Measurements from ENCODE around the gene FAM174C. TPM values are rescaled to one million over a fixed set of nuclear protein-coding genes. Genes with fewer than 3 reads are reported as not detected.

The FAM174C gene
- total RNA-seq, 1 experiment from 2014 or later, result 90.5 TPM

DNA sequence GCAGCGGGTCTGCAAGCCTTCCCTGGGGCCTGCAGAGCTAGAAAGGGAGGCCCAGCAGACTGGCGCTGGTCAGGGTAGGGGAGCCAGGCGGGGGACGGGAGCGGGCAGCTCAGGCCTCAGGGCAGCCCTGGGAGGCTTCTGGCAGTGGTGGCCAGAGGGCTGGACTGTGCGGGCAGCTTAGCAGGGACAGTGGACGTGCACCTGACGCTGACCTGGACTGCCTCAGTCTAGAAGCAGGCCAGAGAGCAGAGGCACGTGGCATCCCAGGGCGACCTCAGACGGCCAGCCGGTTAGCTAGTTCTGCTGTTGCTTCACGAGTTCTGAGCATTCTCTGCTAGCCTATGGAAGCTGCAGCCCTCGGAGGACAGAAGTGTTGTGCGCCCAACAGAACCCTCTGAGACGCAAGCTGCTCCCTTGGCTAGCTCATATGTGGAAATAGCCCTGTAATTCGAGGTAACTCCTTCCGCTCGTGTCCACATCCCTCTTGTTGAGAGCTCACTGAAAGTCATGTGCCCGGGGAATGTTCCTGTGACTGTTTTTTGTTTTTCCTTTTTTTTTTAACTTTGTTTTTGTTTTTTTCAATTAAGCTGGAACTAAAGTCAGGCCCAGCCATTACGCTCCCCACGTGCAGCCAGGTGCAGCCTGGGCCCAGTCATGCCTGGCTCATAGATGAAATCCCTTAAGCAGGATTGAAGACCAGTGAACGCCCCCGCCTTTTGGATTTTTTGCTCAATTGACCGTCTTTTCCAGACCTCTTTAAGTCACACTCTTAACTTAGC lies 1.9 kb upstream of the FAM174C start:
- no peak for DNase-seq (ENCODE audit: low spot score)

GRCh38 chr19:1274081-1274851 lies 1.1 kb upstream of the FAM174C start:
- no peak for DNase-seq (ENCODE audit: low spot score)

GRCh38 chr19:1274852-1275259 lies 474 bp upstream of the FAM174C start:
- DNase-seq (ENCODE audit: low spot score), result no peak

DNA sequence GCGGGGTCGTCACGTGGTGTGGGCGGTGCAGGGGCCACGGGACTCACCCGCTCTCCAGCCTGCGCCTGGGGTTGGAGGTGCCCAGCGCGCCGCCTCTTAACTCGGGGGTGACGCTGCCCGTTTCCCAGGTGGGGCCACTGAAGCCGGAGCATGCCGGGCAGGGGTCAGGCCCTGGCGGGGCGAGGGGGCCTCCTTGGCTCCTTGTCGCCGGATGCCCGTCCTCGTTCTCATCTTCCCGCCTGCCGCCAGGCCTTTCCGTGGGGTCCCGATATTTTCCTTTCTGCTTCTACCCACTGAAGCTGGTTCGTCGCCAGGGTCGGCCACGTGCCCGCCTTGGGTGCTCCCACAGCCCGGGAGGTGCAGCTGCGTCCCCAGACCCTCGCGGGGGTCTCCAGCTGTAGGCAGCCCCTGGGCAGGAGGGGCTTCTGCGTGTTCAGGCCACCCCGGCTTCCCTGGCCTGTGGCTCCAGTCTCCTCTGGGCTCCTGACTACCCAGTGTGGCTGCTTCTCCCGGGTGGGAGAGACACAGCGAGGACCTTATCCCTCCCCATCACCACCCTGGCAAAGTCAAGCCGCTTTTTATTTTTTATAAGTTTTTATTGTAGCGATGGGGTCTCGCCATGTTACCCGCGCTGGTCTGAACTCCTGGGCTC lies 772 bp downstream of the FAM174C start:
- no peak for DNase-seq (ENCODE audit: low spot score)

DNA sequence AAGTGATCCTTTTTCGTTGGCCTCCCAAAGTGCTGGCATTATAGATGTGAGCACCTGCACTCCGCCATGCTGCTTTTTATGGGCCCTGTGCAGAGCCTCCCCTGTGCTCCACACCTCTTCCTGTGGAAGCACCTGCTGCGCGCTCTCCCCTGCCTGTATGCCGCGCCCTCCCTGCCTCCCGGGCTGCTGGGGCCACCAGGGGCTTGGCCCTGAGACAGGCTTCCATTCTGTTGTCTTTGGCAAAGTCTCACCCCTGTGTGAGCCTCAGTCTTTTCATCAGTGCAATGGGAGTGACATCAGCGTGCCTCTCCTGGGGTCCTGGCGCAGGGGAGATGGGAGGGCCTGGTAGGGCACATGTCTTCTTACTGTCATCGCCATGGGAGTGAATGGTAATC lies 1.3 kb downstream of the FAM174C start:
- no peak for DNase-seq (ENCODE audit: low spot score)

DNA sequence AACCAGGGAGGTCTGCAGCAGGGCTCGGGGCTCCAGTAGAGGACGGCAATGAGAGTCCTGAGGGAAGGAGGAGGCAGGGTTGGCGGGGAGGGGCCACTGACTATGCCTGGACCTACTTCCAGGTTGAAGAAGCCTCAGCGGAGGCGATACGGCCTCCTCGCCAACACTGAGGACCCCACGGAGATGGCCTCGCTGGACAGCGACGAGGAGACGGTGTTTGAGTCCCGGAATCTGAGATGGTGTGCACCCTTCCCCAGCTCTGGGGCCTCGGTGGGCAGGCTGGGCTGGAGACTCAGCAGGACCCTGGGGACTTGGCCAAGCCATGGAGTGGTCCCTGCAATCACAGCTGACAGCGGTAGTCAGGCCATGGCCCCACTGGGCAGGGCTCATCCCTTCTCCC lies 1.7 kb downstream of the FAM174C start:
- DNase-seq (ENCODE audit: low spot score), result no peak

DNA sequence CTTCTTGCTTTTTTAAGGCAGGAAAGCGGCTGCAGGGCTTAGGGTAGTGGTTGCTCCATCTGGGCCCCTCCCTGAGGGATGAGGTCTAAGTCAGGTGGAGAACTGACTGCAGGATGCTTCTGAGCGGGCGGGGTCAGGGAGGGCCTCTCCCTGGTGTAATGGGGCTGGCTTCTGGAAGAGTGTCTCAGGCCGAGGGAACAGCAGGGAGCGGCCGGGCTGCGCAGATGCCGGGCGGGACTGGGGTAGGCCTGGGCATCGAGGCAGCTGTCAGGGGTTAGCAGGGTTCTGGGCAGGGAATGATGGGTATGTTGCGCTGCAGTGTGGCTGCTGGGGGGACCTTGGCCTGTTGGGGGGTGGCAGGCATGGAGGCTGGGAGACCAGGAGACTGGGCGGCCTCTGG lies 2.7 kb downstream of the FAM174C start:
- DNase-seq (ENCODE audit: low spot score), result no peak

DNA sequence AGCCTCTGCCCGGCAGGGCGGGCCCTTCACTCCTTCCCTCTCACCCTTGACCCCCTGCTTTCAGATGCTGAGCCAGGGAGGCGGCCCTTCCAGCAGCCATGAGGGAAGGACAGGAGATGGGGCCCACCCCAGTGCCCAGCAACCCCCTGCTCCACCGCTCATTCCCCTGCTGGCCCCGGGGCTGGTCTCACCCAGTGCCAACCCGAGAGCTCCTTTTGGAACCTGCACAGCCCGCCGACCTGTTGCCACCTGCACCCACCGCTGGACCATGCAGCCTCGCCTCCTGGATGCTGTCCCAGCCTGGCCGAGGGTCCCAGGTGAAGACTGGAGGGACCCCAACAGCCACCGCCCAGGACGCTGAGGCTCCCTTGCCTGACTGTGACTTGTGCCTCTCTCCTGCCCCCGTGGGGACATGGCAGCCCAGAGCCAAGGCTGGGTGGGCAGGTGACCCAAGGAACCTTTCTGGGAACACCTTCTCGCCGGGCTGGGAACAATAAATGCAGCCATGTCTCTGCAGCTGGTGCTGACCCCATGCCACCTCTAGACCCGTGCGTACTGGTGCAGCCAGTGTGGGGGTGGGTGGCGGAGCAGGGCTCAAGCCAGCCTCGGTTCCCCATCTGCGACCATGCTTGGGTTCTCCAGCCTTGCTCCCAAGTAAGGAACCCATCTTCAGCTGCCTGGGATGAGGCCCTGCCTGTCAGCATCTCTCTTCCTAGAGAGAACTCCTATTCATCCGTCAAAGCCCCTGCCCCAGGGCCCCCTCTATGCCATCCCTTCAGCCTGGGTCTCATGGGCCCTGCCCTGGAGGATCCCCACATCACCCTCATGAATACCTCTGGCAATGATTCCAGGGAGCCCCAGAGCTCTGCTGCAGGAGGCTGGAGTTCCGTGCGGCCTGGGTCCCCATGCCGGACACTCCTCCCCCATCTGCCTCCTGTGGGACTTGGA lies 3.7 kb downstream of the FAM174C start:
- no peak for DNase-seq (ENCODE audit: low spot score)

DNA sequence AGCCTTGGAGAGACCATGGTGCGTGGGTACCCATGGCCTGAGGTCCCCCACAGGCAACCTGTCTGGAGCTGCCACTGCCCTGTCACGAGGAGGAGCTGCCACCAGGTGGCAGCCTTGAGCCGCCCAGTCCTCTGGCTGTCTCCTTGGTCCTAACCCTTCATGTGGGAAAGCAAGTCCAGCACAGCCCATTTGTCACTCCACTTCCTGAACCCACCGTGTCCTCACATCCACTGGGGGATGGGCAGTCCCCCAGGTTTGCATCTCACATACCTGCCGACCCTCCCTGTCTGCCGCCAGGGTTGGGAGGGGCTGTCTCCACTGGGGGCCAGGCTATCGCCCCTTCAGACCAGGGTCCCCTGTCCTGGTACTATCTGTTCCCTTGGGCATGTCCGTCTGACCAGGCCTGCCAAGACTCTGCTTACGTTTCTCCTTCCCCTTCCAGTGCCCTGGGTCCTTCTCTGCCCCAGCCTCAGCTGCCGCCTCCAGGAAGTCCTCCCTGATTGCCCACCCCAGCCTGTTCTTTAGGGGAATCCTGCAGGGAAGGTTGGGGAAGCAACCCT lies 4.5 kb downstream of the FAM174C start:
- peak; percentile 85 for DNase-seq (ENCODE audit: low spot score)

DNA sequence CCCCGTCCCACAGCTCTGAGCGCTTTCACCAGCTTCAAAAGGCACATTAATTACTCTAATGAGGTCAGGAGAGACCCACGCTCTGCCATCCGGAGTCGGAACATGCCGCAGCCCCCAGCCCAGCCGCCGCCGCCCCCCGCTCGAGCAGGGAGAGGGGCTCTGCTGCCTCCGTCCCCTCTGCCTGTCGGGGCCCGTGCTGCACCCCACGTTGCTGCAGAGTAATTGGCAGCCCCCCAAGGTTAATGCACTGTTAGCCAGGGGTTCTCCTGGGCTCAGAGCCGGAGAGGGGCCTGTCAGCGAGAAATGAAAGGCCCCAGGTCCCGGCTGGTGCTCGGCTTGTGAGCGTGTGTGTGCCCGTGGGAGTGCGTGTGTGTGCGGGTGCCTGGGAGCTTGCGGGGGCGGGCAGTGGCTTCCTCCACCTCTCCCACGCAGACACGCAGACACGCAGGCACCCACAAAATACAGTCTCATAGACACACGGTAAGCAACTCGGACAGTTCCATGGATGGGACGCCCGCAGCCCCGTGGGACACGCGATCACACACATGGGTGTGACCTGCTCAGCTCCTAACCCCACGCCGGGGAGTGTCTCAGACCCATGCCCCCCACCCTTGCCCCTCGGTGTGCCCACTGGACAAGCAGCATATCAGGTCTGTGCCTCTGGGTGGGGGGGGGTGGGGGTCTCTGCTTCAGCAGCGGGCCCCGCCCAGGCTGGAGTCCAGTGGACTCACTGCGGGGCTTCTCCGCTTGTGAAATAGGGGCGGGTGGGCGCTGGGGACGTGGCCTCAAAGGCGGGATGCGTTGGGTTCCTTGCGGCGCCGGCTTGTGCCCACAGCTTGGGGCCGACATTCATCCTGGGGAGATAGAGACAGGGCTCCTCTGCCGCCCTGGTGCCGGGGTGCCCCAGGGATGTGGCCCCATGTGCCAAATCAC lies 5.6 kb downstream of the FAM174C start:
- no peak for DNase-seq (ENCODE audit: low spot score)

GRCh38 chr19:1281569-1282287 lies 6.4 kb downstream of the FAM174C start:
- no peak for DNase-seq (ENCODE audit: low spot score)

GRCh38 chr19:1282588-1283206 lies 7.4 kb downstream of the FAM174C start:
- no peak for DNase-seq (ENCODE audit: low spot score)

DNA sequence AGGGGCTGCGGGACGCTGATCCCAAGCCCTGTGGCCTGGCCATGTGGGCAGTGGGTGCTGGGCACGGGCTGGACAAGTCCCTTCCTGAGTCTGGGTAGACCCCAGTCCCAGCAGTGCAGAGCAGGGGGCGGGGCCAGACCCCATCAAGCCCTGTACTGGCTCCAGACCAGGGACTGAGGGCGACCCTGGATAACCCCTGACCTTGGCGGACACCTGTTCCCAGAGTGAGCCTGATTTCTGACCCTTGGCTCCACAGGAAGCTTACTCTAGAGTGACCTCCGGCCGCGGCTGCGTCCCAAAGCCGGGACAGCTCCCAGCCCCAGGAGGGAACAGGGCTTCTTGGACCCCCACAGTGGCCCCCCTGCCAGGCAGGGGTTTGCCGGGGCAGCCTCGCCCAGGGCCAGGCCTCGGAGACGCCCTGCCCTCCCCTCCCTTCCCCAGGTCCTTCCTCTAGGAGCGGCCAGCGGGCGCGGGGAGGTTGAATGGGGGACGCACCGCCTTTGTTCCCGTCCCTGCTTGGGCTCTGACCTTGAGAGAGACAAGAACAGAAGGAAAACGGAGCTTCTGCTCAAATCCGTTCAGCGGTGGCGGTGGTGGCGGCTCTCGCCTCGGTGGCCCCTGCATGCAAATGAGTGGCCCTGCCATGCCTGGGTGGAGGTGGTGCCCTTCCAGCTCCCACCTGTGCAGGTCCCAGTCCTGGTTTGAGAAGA lies 8.0 kb downstream of the FAM174C start:
- no peak for DNase-seq (ENCODE audit: low spot score)

DNA sequence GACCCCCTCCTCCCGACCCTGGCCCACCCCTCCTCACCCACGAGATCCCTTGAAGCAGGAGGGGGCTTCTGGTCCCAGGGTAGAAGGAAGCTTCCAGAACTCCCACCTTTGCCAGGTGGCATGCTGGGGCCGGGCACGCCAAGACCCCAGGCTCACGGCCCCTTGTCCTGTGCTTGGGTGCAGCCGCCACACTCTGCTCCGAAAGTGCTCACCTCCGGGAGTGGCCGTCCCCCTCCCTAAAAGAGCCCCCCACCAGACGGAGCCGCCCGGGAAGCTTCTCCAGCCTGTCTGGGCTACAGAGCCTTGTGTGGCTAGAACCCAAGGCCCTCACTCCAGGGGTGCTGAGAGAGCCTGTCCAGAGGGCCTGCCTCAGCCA lies 8.6 kb downstream of the FAM174C start:
- DNase-seq (ENCODE audit: low spot score), result no peak

- DNase-seq (ENCODE audit: low spot score), result no peak
Measured at GRCh38 chr19:1284293-1284978, 9.1 kb downstream of the FAM174C start.

- DNase-seq (ENCODE audit: low spot score), result no peak
Measured at GRCh38 chr19:1284979-1285736, 9.8 kb downstream of the FAM174C start.

GRCh38 chr19:1285737-1286360 lies 10.5 kb downstream of the FAM174C start, which contains the start of gene EFNA2:
Gene EFNA2 (plus strand): TSS chr19:1285873. CDS start chr19:1286169, 296 bp downstream.
- DNase-seq (ENCODE audit: low spot score), result no peak
